ENCODE measurements around the gene STAB2.

GRCh38 chr12:103586132-103586531 lies 941 bp upstream of the STAB2 start:
- TF ChIP-seq CTCF (IDR thresholded peaks at IDR 0.05; ENCODE audit: low read length) = peak; percentile 28
- no peak for TF ChIP-seq EZH2 (optimal IDR thresholded peaks at IDR 0.05; ENCODE audit: low read depth, low read length)
- no peak for TF ChIP-seq EZH2phosphoT487 (IDR thresholded peaks at IDR 0.05; ENCODE audit: low read length)
